ENCODE measurements around the gene EHMT1. TPM values are rescaled to one million over a fixed set of nuclear protein-coding genes. Genes with fewer than 3 reads are reported as not detected.

Gene EHMT1
- polyA plus RNA-seq, 1 of the 3 experiments (the other 2 are of a cell fraction) = 39.5 TPM

DNA sequence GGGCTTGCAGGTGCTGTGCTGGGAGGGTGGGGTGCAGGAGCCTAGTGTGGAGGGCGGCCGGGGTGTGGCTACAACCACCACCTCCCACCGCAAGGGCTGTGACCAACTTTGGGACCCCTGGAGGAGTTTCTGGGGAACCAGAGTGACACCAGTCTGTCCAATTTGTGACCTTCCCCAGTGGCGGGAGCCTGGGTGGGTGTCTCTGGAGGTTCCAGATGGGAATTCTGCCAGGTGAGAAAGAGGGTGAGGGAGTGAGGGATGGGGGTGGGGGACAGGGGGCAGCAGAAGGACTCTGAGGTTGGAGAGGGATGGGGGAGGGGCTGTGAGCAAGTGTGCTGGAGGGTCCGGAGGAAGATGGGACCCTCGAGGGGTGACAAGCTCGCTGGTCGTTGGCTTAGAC is 254.6 kb downstream of the EHMT1 start:
- no peaks in the 10 kb centered on the region for H3K9me2 ChIP-seq
- ChIA-PET POLR2A (no interaction called here), CTCF (no interaction called here)
- H3K79me2 ChIP-seq (ENCODE audit: insufficient read depth) = no peaks in the 10 kb centered on the region
- H3K4me1 ChIP-seq (ENCODE audit: control insufficient read depth in 1 of 2, insufficient read depth in 2 of 2, low read depth in 1 of 2, low read length in 1 of 2) = peaks cover 0 to 1% of the 10 kb centered on the region in 2 experiments; a peak in 1 of 4 replicates
- no peak overlapping the region for H3K4me2 ChIP-seq
- no peak overlapping the region for H2AFZ ChIP-seq (ENCODE audit: low read depth)
- DNase-seq = no peak
- no peak overlapping the region for H3K4me3 ChIP-seq (ENCODE audit: low read depth in 2 of 2, low read length in 1 of 2)
- no peaks in the 10 kb centered on the region for H3F3A ChIP-seq (replicated peaks; ENCODE audit: insufficient read depth)
- WGBS (ENCODE audit: low lambda C conversion rate) = 52% methylated on average over 8 of the region's 8 CpGs
- TF ChIP-seq TAF1 (IDR thresholded peaks at IDR 0.05; ENCODE audit: borderline replicate concordance, low read depth, low read length) = no peak
- TF ChIP-seq JUND (IDR thresholded peaks at IDR 0.05) = no peak
- no peak for TF ChIP-seq GABPA (IDR thresholded peaks at IDR 0.05; ENCODE audit: low read depth)
- TF ChIP-seq, protein P1, sequence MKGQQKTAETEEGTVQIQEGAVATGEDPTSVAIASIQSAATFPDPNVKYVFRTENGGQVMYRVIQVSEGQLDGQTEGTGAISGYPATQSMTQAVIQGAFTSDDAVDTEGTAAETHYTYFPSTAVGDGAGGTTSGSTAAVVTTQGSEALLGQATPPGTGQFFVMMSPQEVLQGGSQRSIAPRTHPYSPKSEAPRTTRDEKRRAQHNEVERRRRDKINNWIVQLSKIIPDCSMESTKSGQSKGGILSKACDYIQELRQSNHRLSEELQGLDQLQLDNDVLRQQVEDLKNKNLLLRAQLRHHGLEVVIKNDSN (IDR thresholded peaks at IDR 0.05; ENCODE audit: borderline replicate concordance, low read depth) = no peak
- no peak for TF ChIP-seq YY1 (IDR thresholded peaks at IDR 0.05; ENCODE audit: low read depth)
- no peak for TF ChIP-seq CTCF (IDR thresholded peaks at IDR 0.05)
- no peak for TF ChIP-seq FOSL2 (IDR thresholded peaks at IDR 0.05; ENCODE audit: borderline replicate concordance, low read depth)
- no peak for TF ChIP-seq TEAD4 (IDR thresholded peaks at IDR 0.05; ENCODE audit: borderline replicate concordance, insufficient read depth)
- no peak for TF ChIP-seq GATA2 (CRISPR knock-in tag; IDR thresholded peaks at IDR 0.05)
- no peak for TF ChIP-seq RXRA (IDR thresholded peaks at IDR 0.05; ENCODE audit: borderline replicate concordance, low read depth)
- no peak for TF ChIP-seq REST (IDR thresholded peaks at IDR 0.05; ENCODE audit: low read depth, low read length)
- no peak for TF ChIP-seq EZH2phosphoT487 (IDR thresholded peaks at IDR 0.05; ENCODE audit: borderline replicate concordance, low read depth)
- TF ChIP-seq FOXJ3 (CRISPR knock-in tag; IDR thresholded peaks at IDR 0.05) = no peak
- no peaks in the 10 kb centered on the region for H3K27me3 ChIP-seq (ENCODE audit: insufficient read depth)
- H3K36me3 ChIP-seq (replicated peaks in 1 of 2; ENCODE audit: control insufficient read depth in 1 of 2, insufficient read depth in 2 of 2, low read length in 1 of 2) = no peaks in the 10 kb centered on the region
- no peaks in the 10 kb centered on the region for H4K20me1 ChIP-seq (ENCODE audit: insufficient read depth)
- H3K9ac ChIP-seq = no peak overlapping the region
- H3K9me3 ChIP-seq = no peaks in the 10 kb centered on the region
- H3K27ac ChIP-seq (ENCODE audit: low read depth in 2 of 2, low read length in 1 of 2) = no peak overlapping the region
